GM19240 (cell line): ENCODE results near the gene SORCS1.
"Not testable (repeated sequence)": the region's sequence is repeated elsewhere in the genome, so short reads cannot be mapped to it uniquely, and the experiment has no call there.

Experiments
- DNase-seq: peaks from one replicate; pipeline ENCODE4 v3.0.0; 2011; ENCODE audit warnings: low spot score; ENCODE audit not compliant: insufficient read length

SORCS1 gene

GRCh38 chr10:106949680-106950478 lies 214.6 kb downstream of the SORCS1 start:
- DNase-seq = no peak

- DNase-seq = no peak
Observed at GRCh38 chr10:106947643-106948042, 216.9 kb downstream of the SORCS1 start.

- DNase-seq = no peak
Observed at GRCh38 chr10:106942035-106942662, 222.4 kb downstream of the SORCS1 start.

- DNase-seq = no peak
Observed at GRCh38 chr10:106941297-106942034, 223.0 kb downstream of the SORCS1 start.

GRCh38 chr10:106938513-106938912 lies 226.0 kb downstream of the SORCS1 start:
- DNase-seq = no peak

GRCh38 chr10:106935978-106936451 lies 228.5 kb downstream of the SORCS1 start:
- DNase-seq = no peak

GRCh38 chr10:106931853-106932249 lies 232.7 kb downstream of the SORCS1 start:
- DNase-seq = no peak

GRCh38 chr10:106931159-106931852 lies 233.2 kb downstream of the SORCS1 start:
- DNase-seq = no peak

- no peak for DNase-seq
Observed at GRCh38 chr10:106930751-106931150, 233.8 kb downstream of the SORCS1 start.

- DNase-seq = no peak
Observed at GRCh38 chr10:106929291-106929895, 235.1 kb downstream of the SORCS1 start.

GRCh38 chr10:106928151-106928550 lies 236.4 kb downstream of the SORCS1 start:
- DNase-seq = not testable (repeated sequence)

GRCh38 chr10:106925191-106925590 lies 239.3 kb downstream of the SORCS1 start:
- no peak for DNase-seq

GRCh38 chr10:106920538-106920937 lies 244.0 kb downstream of the SORCS1 start:
- DNase-seq = no peak

- no peak for DNase-seq
Observed at GRCh38 chr10:106919871-106920282, 244.6 kb downstream of the SORCS1 start.

- DNase-seq = no peak
Observed at GRCh38 chr10:106917452-106918055, 247.0 kb downstream of the SORCS1 start.

- no peak for DNase-seq
Observed at GRCh38 chr10:106914016-106914415, 250.5 kb downstream of the SORCS1 start.

- no peak for DNase-seq
Observed at GRCh38 chr10:106913348-106913747, 251.2 kb downstream of the SORCS1 start.

GRCh38 chr10:106911096-106911495 lies 253.4 kb downstream of the SORCS1 start:
- no peak for DNase-seq

- DNase-seq = no peak
Observed at GRCh38 chr10:106910666-106911065, 253.8 kb downstream of the SORCS1 start.

GRCh38 chr10:106908225-106908624 lies 256.3 kb downstream of the SORCS1 start:
- DNase-seq = no peak

GRCh38 chr10:106904209-106904608 lies 260.3 kb downstream of the SORCS1 start:
- no peak for DNase-seq
